ENCODE data around the gene DENND4A.
"Not testable (repeated sequence)": the region's sequence is repeated elsewhere in the genome, so short reads cannot be mapped to it uniquely, and the experiment has no call there.

The DENND4A gene

DNA sequence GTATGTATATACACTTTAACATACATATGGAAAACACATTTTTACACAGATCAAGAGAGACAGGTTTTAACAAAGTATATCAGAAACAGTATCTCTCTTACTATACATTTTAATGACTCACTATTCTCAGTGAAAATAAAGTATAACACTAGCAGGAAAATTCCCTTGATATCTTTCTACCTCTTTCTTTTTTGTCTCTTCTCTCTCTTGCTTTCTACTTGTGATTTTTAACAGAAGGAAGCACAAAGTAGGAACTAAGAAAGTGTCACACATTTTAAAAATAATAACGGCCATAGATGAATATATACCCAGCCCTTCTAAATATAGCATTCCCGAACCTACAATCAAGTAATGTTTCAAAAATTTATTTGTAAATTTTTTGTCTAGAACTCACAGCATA, 4.8 kb downstream of the DENND4A start:
- DNase-seq = no peak

- no peak for DNase-seq
Observed at GRCh38 chr15:65785151-65785550, 6.9 kb downstream of the DENND4A start.

GRCh38 chr15:65783872-65784271, 8.2 kb downstream of the DENND4A start:
- DNase-seq = no peak

DNA sequence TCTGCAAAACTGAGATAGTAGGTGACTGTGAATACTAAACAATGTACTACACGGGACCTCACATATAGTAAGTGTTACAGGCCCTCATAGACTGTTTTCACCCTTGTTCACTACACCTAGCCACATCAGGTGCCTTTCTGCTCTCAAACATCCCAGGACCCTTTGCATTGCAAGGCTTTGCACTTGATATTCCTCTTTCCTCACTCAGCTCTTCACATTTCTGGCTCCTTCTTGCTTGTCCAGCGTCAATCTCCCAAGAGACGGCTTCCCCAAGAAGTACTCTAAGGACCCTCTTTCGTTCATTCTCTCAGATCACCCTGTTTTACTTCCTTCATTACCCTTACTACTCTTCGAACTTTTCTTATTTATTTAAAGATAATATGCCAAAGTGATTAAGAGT, 10.0 kb downstream of the DENND4A start:
- no peak for DNase-seq

- not testable (repeated sequence) for DNase-seq
Observed at GRCh38 chr15:65778701-65779100, 13.4 kb downstream of the DENND4A start.

DNA sequence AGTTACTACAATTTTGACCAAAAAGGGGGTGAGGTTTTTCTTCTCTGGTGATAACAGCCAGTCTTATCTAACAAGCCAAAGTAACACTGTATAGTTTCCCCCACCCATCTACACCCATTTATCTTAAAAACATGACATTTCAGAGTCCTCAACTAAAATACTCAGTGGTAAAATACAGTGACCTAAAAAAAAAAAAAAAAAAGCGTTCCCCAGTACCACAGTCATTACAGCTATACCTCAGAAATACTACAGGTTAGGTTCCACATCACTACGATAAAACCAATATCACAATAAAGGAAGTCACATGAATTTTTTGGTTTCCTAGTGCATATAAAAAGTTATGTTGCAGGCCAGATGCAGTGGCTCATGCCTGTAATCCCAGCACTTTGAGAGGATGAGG, 13.8 kb downstream of the DENND4A start:
- DNase-seq = no peak

DNA sequence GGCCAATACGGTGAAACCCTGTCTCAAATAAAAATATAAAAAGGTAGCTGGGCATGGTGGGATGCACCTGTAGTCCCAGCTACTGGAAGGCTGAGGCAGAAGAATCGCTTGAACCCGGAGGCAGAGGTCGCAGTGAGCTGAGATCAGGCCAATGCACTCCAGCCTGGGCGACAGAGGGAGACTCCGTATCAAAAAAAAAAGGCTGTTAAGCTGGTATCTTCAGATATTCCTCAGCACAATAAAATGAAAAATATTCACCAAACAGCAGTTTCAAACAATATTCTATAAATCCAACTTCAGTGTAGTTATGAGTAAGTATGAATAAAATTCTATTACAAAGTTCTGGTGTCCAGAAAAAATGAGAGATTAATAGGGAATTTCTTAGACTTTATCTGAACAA, 14.2 kb downstream of the DENND4A start:
- no peak for DNase-seq

DNA sequence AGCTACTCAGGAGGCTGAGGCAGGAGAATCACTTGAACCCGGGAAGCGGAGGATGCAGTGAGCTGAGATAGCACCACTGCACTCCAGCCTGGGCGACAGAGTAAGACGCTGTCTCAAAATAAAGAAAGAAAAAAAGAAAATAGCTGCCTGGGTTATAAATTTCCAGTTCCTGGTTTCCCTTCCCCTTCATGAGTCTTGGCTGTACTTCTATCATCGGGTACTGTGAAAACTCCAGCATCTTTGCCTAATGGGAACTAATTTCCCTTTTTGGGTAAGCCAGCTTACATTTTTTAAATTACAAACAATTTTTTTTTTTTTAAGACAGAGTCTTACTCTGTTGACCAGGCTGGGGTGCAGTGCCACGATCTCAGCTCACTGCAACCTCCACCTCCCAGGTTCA, 15.0 kb downstream of the DENND4A start:
- no peak for DNase-seq

- no peak for DNase-seq
Observed at GRCh38 chr15:65773386-65774111, 18.5 kb downstream of the DENND4A start.

GRCh38 chr15:65772930-65773329, 19.2 kb downstream of the DENND4A start:
- no peak for DNase-seq

DNA sequence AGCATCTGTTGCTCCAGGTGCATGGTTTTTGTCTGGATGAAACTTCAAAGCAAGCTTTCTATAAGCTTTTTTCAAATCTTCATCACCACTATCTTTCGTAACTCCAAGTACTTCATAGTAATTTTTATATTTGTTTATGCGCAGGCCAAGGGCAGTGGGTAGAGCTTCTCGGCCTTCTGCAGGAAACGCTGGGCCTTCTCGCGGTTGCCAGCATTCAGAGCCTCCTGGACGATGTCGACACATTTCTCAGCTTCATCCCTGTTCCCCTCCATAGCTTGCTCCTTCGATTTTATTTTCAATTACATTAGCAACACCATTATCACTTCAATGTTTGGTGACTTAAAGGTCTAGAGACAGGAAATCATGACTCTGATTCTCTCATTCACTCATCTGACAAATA, 20.2 kb downstream of the DENND4A start:
- no peak for DNase-seq

- no peak for DNase-seq
Observed at GRCh38 chr15:65769482-65769881, 22.6 kb downstream of the DENND4A start.

DNA sequence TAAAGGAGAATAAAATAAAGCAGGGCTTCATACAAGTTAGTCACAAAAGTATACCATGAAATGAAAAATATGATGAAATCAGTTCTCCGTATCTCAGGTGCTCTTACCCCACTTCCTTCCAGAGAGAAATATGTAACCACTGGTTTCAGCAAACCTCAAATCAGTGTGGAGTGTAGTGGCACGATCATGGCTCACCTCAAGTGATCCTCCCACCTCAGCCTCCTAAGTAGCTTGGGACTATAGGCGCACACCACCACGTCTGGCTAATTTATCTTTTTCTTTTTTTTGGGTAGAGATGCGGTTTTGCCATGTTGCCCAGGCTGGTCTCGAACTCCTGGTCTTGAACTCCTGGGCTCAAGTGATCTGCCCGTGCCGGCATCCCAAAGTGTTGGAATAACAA, 24.2 kb downstream of the DENND4A start:
- no peak for DNase-seq

DNA sequence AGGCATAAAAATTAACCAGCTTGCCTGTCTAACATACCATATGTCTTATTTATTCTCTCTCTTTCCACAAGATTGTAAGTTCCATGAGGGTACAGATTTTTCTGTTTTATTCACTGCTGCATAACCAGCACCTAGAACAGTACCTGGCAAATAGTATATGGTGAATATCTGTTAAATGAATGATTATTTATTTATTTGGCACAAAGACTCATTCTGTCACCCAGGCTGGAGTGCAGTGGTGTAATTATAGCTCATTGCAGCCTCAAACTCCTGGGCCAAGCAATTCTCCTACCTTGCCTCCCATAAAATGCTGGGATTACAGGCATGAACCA, 24.9 kb downstream of the DENND4A start:
- no peak for DNase-seq

DNA sequence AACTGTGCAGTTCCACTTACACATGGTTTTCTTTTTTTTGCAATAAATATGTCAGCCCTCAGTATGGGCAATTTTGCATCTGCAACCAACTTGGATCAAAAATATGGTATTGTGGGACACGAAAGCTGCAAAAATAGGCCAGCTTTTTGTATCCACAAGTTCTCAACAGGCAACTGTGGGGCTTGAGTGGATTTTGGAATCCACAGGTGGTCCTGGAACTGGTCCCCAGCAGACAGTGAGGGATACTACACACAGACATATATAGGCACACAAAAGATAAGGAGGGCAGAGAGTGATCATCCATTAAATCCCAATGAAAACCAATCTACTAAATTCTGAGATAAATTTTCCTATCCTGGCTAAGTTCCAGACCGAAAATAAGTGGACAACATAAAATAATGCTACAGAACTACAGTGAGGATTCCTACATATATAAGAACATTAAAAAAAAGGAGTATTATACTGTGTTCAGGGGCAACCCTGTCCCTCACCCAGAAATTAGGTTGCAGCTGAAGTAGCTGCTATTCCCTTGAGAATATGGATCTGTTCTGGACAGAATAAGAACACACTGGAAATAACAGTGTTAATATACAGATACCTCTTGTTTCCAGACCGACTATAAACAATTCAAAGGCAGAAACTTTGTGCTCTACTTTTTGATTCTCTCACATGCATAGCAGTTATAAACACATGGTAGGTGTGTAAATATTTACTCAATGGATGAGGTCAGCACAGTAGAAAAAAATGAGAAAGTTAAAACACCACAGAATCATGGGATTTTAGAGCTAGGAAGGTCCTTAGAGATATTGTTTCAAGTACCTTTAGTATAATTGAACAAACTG, 25.4 kb downstream of the DENND4A start:
- DNase-seq = no peak

DNA sequence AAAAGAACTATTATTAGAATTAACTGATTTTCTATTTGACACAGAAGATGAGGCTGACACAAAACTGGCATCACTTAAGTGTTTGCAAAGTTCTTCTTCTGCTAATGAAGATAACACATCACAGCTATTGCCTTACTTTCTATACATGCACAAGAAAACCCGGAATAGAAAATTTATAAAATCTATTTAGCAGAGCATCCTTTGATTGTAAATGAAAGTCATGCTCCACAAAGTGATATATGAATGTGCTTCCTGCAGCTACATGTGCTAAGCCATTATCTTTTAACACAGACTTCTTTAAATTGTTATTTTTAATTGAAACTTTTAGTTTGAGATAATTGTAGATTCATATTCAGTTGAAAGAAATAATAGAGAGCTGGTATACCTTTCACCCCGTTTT, 27.0 kb downstream of the DENND4A start:
- DNase-seq = no peak

- DNase-seq = no peak
Observed at GRCh38 chr15:65762914-65763787, 28.9 kb downstream of the DENND4A start.

DNA sequence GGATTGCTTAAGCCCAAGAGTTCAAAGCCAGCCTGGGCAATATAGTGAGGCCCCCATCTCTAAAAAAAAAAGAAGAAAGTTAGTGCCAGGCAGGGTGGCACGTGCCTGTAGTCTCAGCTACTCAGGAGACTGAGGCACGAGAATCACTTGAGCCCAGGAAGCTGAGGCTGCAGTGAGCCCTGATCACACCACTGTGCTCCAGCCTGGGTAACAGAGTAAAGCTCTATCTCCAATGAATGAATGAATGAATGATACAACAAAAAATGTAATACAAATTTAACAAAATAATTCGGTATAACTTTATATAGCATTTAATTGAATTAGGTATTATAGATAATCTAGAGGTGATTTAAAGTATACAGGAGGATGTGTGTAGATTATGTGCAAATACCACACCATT, 29.7 kb downstream of the DENND4A start:
- no peak for DNase-seq

DNA sequence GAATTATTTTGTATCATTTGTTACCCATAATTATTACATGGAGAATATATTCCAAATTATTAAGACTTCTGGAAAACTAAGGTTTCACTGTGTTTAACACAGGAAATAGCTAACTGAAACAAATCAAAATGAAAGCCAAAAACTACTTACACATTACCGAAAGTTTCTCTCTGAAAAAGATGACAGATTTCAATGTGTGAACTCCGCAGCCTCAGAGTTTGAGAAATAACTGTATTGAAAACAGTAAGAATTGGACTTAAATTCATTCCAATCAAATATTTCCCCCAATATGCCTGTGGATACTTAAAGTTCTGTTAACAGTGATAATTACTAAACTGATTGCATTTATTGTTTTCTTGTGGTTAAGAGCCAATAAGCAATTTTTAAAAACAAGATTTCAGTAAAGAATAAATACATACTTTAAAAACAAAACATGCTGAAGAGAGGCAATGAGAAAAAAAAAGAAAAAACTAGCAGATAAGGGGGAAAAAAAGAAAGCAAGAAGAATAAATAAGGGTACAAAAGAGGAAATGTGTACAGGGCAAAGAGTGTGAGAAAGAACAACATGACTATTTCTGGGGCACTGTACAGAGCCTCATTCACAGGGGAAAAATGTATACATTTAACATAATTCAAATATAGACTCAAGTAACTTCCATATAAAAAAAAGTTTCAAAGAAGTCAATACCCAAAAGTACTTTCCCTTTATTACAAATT, 30.7 kb downstream of the DENND4A start:
- no peak for DNase-seq

DNA sequence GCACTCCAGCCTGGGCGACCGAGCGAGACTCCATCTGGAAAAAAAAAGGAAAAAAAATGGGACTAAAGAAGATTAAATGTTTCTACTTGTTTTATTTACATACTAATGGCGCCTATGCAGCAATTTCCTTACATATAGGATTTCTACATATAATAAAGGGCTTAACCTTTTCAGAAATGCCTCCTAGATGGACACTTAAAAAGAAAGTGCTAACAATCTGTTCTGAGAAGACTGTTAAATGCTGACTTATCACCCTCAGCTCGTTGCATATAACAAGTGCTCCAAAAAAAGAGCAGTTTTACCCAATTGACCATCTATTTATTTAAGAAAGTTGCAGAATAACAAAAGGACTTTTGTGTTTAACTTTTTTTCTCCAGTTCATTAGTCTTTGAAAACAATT, 32.7 kb downstream of the DENND4A start:
- no peak for DNase-seq

- no peak for DNase-seq
Observed at GRCh38 chr15:65758242-65758641, 33.9 kb downstream of the DENND4A start.

GRCh38 chr15:65757256-65757655, 34.8 kb downstream of the DENND4A start:
- DNase-seq = no peak

GRCh38 chr15:65752151-65752700, 39.9 kb downstream of the DENND4A start:
- no peak for DNase-seq

Measured in NCI-H2029 (cell line).